NAMALWA (cell line): Measurements from ENCODE around the gene AQP12B.

Experiments
- DNase-seq: peaks from one replicate; pipeline ENCODE4 v3.0.0-alpha.2; 2015; ENCODE audit warnings: low spot score

AQP12B gene

DNA sequence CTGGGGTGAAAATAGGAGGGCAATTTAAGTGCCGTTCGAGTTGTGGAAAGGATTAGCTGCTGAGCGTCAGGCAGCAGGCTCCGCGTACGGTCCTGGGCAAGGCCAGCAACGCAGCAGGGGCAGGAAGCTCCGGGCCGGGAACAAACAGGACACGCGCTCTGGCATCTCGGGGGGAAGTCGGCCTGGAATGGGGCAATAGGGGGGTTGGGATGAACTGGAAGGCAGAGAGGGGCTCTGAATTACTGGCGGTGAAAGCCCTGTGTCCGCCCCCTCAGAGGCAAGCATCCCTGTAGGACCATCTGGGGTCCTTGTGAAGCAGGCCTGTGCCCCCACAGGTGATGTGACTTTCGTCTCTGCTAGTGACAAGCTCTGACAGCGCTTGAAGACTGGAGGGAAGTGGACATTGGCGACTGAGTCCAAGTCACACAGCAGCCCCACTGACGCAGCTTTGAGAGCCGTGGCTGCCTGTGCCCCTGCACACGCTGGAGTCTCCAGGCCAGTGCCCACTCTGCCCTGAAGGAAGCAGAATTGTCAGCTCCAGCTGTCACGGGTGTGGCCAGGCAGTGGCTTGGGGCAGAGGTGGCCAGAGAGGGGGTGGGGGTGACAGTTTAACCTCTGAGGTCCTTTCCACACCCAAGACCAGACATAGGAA, 35.1 kb downstream of the AQP12B start:
- no peak for DNase-seq

DNA sequence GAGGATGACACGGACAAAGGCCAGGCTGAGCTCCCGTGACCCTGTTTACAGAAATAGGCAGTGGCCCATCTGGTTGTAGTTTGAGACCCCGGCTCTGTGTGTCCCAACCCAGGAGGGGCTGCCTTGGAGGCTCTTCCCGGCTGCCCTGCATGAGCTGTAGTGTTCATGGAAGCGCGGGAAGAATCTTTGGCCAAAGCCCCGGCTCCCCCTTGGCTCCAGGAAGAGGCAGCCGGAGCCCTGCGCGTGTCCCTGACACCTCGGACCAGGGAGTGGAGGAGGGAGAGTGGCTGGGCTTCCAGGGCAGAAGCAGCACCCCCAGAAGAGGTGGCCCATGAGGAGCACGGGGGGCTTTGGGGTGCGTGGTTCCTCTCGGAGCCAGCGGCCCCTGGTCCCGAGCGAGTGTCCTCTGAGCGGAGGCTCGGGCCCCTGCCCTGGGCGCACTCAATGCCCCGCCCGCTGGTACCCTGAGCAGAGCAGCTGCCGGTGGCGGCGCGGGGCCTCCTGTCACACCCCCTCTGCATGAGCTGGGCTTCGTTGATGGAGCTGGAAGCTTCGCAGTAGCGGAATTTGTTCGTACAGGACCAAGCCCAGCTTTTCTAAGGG, 35.7 kb downstream of the AQP12B start:
- no peak for DNase-seq

DNA sequence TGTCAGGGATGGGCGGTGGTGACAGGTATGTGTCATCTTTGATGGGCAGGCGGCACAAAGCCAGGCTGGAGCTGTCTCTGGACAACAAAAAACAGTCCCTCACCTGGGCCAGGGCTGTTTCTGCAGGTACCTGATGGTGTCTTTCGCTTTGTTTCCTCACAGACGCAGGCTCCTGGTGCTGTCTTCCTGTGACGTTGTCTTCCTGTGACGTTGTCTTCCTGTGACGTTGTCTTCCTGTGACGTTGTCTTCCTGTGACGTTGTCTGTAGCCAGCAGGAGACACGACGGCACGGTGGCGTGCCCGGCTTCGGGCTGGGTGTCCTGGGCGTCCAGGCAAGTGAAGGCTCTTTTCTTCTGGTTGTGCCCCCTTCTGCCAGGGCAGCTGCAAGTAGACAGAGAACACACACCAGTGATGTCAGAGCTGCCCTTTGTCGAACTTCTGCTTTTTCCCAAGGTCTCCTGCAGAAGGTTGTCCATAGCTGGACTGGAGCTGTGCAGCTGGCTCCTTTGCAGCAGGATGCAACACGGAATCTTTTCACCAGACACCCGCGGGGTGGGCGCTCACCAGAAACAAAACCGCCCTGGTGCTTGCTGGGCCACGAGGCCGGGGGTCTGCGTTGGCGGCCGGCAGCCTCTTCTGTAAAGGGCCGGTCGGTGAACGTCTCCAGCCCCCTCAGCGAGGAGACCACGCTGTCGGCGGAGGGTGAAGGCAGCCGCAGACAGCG, 36.3 kb downstream of the AQP12B start:
- DNase-seq = no peak

DNA sequence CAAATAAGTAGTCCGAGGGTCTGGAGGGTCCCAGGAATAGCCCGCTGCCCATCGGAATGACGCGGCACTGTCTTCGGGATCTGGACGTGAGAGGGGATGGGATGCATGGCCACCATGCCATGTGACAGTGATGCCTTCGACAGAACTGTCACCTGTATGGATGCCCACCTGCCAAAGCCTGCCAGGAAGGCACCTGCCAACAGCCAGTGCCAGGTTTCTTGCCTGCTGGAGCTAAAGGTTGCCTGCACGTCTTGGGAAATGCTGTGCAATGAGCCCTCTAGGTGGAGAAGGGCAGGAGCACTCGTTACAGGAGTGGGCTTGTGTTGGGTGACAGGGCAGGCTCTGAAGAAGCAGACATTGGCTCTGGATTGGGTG, 36.9 kb downstream of the AQP12B start:
- no peak for DNase-seq

DNA sequence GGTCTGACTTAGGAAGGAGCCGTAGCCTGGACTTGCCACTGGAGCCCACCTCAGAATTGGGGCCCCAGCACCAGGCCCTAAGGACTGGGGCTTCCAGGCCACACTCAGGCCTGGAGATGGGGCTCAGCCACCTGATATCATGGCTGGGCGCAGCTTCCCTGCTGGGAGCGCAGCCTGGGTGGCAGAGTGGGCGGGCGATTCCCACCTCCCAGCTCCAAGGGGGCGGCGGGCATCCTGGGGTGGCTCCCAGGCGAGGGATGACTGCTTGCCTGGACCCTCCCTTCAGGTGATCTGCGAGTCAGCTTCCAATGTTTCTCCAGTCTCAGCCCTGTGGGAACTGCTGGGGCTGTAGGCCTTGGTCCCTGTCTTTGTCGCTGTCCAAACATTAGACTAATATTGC, 37.3 kb downstream of the AQP12B start:
- DNase-seq = no peak

DNA sequence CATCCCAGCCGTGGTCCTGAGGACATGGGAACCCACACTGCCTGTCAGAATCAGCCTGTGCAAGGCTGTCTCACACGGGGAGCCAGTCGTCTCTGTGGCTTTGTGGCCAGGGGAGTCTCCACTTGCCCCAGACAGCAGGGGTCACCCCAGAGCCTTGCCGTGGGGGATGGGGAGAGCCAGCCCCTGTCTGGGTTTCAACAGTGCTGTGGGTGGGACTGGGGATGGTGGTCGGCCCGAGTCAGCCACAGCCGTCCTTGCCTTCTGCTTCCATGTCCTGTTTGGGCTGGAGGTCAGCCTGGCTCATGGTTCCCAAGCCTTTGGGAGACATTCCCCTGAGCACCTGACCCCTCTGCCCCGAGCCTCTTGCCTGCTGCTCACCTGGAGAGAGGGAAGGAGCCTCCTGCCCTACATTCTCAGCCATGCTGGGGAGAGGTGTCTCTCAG, 37.8 kb downstream of the AQP12B start:
- no peak for DNase-seq

DNA sequence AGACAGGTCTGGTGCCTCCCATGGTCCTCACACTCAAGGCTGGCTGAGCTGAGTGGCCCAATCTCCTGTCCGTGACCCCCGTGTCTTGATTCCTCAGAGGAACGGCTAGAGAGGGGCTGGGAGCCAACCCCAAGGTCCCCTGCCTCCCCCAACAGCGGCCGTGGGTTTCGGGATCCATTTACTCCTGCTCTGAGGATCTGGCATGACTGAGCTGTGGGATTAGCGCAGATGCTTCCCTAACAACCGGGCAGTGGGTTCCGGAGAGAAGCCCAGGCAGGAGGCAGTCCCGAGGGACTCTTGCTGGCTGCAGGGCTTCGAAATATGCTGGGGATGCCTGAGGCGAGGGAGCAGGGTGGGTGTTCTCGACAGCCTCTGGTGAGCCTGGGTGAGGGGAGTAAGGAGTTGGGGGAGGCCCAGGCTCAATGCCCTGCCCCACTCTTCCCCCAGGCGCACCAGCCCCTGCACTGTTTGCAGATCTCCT, 38.5 kb downstream of the AQP12B start:
- DNase-seq = no peak

DNA sequence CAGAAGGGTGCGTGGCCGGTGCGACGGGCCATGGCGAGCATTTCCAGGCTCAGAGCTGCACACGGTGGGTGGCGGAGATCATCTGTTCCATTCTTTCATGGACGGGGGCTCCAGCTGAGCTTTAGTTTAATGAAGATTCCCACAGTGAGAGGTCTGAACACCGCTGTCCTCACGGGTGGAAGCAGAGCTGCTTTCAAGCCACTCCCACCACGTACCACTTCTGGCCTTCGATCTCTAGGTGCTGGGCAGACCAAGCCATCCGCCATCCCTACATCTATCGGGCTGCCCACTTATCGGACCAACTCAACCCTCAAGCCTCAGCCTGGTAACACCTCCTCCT, 38.9 kb downstream of the AQP12B start:
- no peak for DNase-seq

DNA sequence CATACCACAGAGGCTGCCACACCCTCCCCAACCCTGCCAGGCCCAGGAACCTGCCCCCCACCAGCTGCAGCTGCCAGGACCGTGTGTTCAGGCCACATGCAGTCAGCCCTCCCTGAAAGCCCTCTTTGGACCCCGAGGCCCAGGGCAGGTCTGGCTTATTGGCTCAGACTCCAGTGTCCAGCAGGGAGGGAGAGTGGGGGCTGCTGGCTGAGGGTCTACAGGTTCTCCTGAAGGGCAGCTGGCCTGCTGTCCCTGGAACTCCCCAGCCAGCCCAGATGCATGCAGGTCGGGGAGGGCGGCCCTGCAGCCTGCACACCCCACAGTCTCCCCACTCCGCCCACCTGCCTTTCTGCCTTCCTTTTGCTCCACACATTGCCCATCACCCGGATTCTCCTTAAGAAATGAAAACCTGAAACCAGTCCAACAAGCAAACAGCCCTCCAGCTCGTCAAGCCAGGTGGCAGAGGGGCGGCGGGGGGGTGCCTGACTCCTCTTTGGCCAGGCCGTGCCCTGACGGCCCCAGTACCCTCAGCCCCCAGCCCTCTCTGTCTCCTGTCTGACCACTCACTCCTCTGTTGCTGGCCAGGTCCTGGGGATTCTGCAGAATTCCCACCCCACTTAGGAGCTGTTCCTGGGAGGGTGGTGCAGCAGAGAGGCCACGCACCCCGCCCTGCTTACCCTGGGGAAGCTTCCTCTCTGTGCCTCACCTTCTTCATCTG, 39.4 kb downstream of the AQP12B start:
- DNase-seq = no peak

DNA sequence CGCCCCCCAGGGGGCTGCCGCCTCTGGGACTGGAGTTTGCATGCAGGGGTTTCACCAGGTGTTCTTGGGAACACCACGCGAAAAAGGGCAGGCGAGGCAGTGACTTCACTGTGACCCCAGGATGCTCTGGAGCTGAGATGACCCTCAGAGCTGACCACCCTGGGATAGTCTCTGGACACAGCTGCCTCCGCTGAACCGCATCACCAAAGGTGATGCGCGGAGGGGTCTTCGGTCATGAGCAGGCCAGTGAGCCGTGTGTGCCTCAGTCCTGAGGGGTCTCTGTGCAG, 39.9 kb downstream of the AQP12B start:
- no peak for DNase-seq

DNA sequence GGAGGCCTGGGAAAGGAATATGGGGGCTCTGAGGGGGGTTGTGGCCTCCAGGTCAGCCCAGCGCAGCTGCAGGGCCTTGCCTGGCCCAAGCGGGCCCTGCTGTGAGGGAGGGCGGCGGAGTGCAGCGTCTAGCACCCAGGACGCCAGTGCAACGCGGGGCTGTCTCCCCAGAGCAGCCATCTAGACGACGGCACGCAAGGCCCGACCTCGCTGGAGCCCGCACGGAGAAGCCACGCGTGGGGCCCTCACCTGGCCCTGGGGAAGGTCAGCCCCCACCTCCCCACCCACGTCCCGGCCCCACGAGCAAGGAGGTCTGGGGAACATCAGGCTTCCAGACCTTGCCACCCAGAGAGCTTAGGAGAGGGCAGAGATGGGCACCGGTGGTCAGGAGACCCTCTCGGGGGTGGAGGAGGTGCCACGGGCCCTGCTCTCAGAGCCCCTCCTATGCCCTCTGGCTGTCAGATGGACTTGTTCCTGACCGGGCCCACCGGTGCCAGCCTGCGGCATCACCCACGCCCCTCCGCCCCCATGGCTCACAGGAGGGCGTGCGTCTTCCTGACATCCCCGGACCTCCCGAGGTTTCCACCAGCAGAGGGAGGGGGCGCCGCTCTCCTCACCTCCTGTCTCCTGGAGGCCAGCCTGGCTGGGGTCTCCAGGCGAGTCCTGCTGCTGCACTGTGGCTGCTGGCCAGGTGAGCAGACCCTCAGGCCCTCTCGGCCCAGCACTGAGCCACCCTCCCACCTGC, 40.5 kb downstream of the AQP12B start:
- DNase-seq = no peak

DNA sequence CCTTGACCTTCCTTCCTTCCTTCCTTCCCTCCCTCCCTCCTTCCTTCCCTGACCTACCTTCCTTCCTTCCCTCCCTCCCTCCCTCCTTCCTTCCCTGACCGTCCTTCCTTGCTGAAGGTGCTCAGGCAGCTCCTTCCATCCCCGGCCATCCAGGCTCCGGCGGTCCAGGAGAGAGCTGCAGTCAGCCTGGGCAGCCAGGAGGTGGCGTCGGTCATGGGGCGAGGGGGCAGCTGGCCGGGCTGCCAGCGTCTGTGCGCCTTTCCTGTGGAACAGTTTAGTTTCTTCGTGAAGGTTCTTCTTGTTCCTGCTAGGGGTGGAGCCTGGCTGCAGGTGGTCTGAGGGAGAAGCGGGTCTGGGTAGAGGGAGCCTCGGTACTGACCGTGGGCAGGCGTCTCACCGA, 41.7 kb downstream of the AQP12B start:
- DNase-seq = no peak

DNA sequence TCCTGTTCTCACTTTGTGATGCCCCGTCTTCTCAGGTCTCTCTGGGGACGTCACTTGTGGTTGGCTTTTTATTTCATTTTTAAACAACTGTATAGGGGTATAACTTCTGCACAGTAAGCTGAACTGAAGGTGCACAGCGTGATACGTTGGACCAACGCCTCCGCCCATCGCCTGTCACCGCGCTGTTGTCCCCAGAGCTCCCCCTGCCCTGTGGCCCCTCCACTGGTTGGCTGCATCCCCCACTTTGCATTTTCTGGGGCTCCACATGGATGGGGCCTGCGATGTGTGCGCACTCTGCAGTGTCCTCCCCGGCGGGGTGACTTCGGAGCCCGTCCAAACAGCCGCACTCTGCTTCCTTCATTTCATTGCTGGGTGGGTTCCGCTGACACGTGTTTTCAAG, 43.1 kb downstream of the AQP12B start:
- DNase-seq = no peak

DNA sequence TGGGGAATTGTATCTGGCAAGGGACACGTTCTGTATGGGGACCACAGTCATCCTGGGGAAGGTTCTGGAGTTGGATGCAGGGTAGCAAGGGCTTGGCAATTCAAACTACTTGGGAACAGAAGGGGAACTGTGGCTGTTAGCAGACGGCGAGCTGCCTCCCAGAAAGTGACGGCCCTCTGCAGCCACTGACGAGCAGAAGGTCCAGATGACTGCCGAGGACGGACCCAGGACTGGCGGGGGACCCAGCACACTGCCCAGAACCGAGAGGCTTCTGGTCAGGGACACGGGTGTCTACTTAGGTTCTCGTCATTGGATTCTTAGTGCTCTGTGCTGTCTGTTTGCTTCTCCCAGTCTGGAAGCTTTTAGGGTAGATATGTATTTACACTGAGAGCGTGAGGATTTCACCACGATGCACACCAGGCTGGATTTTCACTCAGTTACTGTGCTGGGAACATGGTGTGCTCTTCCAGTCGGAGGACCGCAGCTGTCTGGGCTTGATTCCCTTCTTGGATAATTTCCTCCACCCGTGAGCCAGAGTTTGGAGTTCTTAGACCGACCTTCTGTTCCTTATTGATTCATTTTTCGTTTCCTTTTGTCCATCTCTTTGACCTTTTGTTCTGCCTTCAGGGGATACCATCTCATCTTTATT, 44.0 kb downstream of the AQP12B start:
- DNase-seq = no peak

DNA sequence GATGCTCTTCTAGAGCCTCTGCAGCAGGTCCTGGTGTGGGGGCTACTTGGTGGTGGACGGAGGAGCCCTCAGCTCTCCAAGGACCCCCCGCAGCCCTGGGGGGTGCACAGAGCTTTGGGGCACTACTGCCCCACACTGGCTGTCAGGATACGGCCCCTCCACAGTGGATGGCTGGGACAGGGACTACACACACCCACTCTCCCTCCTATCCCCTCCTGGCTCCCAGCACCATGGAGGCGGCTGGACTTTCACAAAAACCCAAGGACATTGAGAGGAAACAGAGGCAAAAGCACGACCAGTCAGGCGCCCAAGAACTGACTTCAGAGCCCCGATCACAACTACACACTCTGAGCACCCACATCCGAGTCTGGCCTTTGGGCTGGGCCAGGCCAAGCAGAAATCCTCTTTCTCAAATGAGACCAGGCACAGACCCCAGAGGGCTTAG, 44.8 kb downstream of the AQP12B start:
- DNase-seq = no peak

DNA sequence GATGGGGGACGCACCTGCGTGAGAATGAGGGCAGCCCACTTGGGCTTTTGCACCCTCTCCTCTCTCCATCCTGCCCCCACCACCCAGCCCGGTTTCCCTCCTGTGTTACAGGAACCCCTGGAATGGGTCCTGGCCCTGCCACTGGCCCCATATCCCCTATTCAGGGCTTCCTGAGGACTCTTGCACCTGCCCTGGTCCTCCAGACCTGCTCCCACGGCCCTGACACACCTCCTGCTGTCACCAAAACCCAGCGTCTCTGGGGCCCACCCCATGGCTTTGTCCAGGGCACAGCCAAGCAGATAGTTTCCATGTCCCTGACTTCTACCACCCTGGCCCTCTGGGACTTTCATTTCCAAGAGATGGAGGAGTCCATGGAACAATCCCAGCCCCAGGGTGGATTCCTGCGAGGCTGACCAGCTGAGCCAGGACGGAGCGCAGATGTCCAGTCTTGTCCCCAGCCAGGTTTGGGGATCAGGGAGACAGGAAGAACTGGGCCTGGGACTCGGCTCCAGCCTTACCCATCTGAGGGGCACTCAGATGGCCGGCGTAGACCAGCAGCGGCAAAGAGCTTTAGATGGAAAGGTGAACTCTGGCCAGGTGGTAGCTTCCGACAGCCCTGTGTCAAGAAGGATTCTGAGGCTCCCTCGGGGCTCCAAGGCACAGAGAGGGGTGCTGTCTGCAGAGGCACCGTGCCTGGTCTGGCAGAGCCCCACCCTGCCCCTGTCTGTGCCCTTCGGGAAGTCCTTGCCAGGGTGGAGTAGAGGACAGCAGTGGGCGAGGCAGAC, 45.4 kb downstream of the AQP12B start:
- no peak for DNase-seq

DNA sequence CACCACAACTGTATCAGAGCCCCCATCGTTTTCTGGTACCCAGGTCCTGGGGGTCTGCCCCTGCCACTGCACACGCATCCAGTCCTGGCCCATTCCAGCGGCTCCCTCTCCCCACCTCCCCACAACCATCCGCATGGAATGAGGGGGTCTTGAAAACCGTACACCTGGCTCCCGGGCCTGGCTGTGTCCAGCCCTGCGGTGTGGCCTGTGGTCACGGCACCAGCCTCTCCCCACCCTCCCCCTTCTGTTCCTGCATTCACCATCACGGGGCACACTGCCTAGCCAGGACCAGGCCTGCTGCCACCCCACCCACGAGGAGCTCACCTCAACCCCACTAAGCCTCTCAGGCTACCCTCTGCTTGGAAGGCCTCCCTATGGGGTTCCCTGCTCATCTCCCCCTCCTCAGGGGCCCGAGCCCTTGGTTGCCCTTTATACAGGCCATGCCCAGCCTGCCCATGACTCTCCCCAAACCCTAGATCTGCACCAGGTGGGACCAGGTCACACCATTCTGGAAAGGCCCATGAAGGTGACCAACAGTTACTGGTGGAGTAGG, 46.0 kb downstream of the AQP12B start:
- DNase-seq = no peak

DNA sequence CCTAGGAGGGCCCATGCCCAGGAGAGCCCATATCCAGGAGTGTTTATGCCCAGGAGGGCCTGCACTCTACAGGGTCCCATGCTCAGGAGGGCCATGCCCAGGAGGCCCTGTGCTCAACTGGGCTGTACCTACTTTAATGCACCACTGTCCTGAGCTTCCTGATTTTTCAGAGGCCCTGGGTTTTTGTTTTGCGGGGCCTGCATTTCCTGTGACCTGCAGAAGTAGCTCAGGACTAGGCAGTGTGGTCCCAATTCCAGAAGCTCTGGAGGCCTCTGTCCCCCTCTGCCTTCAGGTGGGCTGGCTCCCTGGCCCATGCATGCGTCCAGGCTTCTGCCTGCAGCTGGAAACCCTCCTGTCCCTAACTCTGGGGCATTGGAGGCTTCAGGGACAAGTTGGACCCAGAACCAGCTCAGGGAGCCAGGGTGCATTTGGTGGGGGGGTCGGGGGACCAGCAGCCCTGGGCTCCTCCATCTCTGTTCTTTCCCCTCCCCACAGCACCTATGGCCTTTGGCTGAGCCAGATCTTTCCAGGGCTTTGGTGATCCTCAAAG, 46.6 kb downstream of the AQP12B start:
- DNase-seq = no peak

DNA sequence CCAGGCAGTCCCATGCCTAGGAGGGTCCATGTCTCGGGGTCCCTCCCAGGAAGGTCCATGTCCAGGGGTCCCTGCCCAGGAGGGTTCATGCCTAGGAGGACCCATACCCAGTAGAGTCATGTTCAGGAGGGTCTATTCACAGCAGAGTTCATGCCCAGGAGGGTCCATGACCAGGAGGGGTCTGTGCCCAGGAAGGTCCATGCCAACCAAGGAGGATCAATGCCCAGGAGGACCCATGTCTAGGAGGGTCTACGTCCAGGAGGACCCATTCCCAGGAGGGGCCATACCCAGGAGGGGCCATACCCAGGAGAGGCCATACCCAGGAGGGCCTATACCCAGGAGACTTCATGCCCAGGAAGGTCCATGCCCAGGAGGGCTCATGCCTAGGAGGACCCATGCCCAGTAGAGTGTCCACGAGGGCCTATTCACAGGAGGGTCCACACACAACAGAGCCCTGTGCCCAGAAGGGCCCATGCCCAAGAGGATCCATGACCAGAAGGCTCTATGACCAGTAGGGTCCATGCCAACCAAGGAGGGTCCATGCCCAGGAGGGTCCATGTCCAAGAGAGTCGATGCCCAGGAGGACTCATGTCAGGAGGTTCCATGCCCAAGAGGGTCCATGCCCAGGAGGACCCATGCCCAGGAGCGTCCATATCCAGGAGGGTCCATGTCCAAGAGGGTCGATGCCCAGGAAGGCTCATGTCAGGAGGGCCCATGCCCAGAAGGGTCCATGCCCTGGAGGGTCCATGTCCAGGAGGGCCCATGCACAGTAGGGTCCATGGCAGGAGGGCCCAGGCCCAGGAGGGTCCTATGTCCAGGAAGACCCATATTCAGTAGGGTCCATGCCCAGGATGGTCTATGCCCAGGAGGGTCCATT, 47.3 kb downstream of the AQP12B start:
- no peak for DNase-seq
